PFSK-1 (cell line): ENCODE data around the gene SYNJ2.

Experiments
- FOXP2 ChIP-seq: optimal IDR thresholded peaks from 2 replicates; pipeline ENCODE3; 2011; ENCODE audit warnings: borderline replicate concordance, control low read depth, inconsistent platforms; ENCODE audit not compliant: insufficient read depth; ENCODE audit errors: extremely low read length, extremely low read depth
- POLR2AphosphoS5 ChIP-seq: IDR thresholded peaks from 2 replicates; pipeline ENCODE4 v1.6.1; 2012; ENCODE audit warnings: low read depth, mild to moderate bottlenecking, control low read depth, low read length, moderate library complexity
- SIN3A ChIP-seq: IDR thresholded peaks from 2 replicates; pipeline ENCODE4 v1.6.1; 2012; ENCODE audit warnings: mild to moderate bottlenecking, low read length, moderate library complexity, borderline replicate concordance; ENCODE audit not compliant: insufficient read depth
- TAF1 ChIP-seq: IDR thresholded peaks from 2 replicates; pipeline ENCODE4 v1.6.1; 2012; ENCODE audit warnings: low read length, control low read depth, borderline replicate concordance; ENCODE audit not compliant: insufficient read depth
- TF ChIP-seq, protein P1 (sequence below), 2 experiments: IDR thresholded peaks; 2 replicates each; pipeline versions ENCODE4 v1.6.1 to v1.8.0; 2011 to 2012; ENCODE audit warnings: low read depth in 2 of 2, low read length in 2 of 2, control low read depth in 1 of 2, inconsistent platforms in 1 of 2, mild to moderate bottlenecking in 1 of 2, moderate library complexity in 1 of 2; ENCODE audit not compliant: insufficient read depth in 1 of 2

SYNJ2 gene

DNA sequence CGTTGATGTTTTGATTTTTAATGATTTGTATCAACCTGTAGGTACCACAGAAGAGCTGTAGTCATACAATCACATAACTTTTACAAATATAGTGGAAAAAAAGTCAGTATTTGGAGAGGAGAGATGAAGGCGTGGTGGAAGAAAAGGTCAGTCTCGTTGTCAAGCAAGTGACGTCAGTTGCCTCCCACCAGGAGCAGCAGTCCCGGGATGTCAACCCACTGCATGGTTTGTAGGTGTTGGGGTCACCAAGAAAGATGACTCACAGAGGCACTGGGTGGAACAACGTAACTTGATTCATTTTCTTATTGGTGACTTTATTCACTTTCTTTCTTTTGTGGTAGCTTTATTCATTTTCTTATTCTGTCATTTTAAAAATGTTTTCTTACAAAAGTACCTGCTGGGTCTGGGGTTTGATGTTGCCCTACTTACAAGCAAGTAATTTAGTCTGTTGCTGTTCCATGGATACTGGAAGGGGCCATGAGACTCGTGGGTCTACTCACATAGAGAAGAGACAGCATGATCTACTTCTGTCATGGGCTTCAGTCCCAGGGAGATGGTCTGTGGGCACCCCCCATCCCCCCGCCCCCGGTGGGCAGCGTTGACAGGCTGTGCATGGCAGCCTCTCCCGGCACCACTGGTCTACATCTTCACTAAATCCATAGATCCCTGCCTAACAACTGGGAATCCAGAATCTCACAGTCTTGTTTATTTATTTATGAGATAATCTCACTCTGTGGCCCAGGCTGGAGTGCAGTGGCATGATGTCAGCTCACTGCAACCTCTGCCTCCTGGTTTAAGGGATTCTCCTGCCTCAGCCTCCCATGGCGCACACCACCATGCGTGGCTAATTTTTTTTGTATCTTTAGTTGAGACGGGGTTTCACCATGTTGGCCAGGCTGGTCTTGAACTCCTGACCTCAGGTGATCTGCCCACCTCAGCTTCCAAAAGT, 36.4 kb upstream of the SYNJ2 start:
- TF ChIP-seq, protein P1, sequence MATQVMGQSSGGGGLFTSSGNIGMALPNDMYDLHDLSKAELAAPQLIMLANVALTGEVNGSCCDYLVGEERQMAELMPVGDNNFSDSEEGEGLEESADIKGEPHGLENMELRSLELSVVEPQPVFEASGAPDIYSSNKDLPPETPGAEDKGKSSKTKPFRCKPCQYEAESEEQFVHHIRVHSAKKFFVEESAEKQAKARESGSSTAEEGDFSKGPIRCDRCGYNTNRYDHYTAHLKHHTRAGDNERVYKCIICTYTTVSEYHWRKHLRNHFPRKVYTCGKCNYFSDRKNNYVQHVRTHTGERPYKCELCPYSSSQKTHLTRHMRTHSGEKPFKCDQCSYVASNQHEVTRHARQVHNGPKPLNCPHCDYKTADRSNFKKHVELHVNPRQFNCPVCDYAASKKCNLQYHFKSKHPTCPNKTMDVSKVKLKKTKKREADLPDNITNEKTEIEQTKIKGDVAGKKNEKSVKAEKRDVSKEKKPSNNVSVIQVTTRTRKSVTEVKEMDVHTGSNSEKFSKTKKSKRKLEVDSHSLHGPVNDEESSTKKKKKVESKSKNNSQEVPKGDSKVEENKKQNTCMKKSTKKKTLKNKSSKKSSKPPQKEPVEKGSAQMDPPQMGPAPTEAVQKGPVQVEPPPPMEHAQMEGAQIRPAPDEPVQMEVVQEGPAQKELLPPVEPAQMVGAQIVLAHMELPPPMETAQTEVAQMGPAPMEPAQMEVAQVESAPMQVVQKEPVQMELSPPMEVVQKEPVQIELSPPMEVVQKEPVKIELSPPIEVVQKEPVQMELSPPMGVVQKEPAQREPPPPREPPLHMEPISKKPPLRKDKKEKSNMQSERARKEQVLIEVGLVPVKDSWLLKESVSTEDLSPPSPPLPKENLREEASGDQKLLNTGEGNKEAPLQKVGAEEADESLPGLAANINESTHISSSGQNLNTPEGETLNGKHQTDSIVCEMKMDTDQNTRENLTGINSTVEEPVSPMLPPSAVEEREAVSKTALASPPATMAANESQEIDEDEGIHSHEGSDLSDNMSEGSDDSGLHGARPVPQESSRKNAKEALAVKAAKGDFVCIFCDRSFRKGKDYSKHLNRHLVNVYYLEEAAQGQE (IDR thresholded peaks at IDR 0.05; ENCODE audit: insufficient read depth in 1 of 2, low read depth in 2 of 2, low read length in 2 of 2), result no peak
- no peak for TF ChIP-seq FOXP2
- no peak for TF ChIP-seq POLR2AphosphoS5
- no peak for TF ChIP-seq SIN3A
- TF ChIP-seq TAF1, result no peak

DNA sequence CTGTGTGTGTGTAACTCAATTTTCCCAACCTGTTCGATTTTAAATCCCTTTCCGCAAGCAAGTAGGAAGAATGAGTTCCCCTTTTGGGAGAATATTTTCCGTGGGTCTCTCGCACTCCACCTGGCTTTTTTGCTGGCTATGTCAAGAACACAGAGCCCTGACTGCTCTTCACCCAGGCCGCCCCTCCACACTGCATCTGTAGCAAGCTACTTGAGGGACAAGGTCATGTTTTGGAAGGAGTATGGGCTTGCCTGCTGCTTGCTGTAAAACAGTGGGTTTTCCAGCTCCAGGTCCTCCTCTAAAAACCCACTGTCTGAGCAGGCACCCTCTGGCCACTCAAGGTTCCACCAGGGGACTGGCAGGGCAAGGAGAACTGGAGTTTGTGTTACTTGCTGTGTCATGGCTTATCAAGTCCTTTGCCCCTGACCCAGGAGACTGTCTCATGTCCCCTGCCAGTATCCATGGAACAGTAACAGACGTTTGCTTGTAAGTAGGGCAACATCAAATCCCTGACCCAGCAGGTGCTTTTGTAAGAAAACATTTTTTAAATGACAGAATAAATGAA, 35.5 kb upstream of the SYNJ2 start:
- TF ChIP-seq, protein P1 (IDR thresholded peaks at IDR 0.05; ENCODE audit: insufficient read depth in 1 of 2, low read depth in 2 of 2, low read length in 2 of 2), result no peak
- TF ChIP-seq SIN3A (no peak), TAF1 (no peak), POLR2AphosphoS5 (no peak), FOXP2 (no peak)

DNA sequence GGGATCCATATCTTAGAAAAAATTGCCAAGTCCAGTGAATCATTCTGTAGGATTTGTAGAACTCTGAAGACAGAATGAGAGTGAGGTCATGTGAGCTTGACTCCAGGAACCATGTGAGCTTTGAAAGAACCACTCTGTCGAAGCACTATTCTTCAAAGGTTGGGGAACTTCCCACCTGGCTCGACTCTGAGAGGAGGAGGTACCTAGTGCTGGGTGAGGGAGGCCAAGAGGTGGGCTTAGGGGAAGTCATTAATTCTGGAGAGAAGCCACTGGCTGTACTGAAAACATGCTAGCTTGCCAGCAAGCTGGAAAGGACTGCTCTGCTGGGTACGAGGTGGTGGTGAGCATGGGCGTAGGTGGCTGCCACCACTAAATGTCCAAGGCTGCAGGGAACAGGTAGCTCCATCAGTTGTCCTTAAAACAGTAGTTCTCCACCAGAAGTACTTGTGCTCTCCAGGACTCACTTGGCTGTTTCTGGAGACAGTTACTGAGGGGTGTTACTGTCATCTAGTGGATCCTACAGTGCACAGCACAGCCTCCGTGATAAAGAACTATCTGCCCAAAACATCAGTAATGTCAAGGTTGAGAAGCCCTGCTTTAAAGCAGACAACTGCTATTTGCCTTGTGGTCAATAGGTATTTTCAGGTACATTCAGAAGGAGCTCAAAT, 34.7 kb upstream of the SYNJ2 start:
- TF ChIP-seq TAF1 (no peak), FOXP2 (no peak), SIN3A (no peak), POLR2AphosphoS5 (no peak)
- TF ChIP-seq, protein P1 (IDR thresholded peaks at IDR 0.05; ENCODE audit: insufficient read depth in 1 of 2, low read depth in 2 of 2, low read length in 2 of 2), result no peak

DNA sequence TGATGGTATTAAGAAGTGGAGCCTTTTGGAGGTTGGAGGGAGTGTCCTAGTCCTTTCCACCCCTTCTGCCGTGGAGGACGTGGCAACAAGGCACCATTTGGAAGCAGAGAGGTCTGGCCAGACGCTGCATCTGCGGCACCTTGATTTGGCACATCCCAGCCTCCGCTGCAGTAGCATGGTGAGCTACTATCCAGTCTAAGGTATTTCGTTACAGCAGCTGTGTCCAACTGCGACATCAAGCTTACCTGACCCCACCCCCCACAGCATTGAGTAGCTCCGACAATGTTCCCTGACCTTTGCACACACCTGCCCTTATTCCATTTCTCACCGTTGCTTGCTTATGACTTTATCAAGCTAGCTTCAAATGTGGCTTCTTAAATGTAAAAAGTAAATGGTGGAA, 29.8 kb upstream of the SYNJ2 start:
- TF ChIP-seq, protein P1 (IDR thresholded peaks at IDR 0.05; ENCODE audit: insufficient read depth in 1 of 2, low read depth in 2 of 2, low read length in 2 of 2), result no peak
- TF ChIP-seq TAF1 (no peak), POLR2AphosphoS5 (no peak), SIN3A (no peak)
